ENCODE data around the gene DQX1. TPM values are rescaled to one million over a fixed set of nuclear protein-coding genes. Genes with fewer than 3 reads are reported as not detected.

Gene DQX1
- 1.9 and 4.2 TPM in 2 replicates for total RNA-seq

GRCh38 chr2:74525717-74526648, at the start of gene DQX1:
Gene DQX1, minus strand, starts transcription at chr2:74526231. Its CDS starts 502 bp downstream, at chr2:74525729.

GRCh38 chr2:74553892-74554819, 28.1 kb upstream of the DQX1 start, which contains the start of the genes DOK1 and LOXL3:
Gene DOK1, plus strand, starts transcription at chr2:74554720. Its CDS starts 35 bp downstream, at chr2:74554755.
Gene LOXL3, minus strand, starts transcription at chr2:74553942. Its CDS starts 1,308 bp downstream, at chr2:74552634.

GRCh38 chr2:74529357-74530238, 3.6 kb upstream of the DQX1 start, which contains the start of the genes AUP1 and HTRA2:
Gene AUP1, minus strand, starts transcription at chr2:74529706. Its CDS starts 77 bp downstream, at chr2:74529629.
Gene HTRA2, plus strand, starts transcription at chr2:74529933. Its CDS starts 74 bp downstream, at chr2:74530007.

GRCh38 chr2:74514368-74515270, 11.4 kb downstream of the DQX1 start, which contains the start of gene TLX2:
Gene TLX2, plus strand, starts transcription at chr2:74514450. Its CDS starts 357 bp downstream, at chr2:74514807.

GRCh38 chr2:74507145-74507925, 18.7 kb downstream of the DQX1 start, which contains the start of gene PCGF1:
Gene PCGF1, minus strand, starts transcription at chr2:74507695. Its CDS starts 27 bp downstream, at chr2:74507668.

GRCh38 chr2:74499267-74499939, 26.6 kb downstream of the DQX1 start, which contains the start of gene LBX2:
Gene LBX2, minus strand, starts transcription at chr2:74499603. Its CDS starts 66 bp downstream, at chr2:74499537.

GRCh38 chr2:74482801-74483674, 43.0 kb downstream of the DQX1 start, which contains the start of the genes CCDC142 and TTC31:
Gene CCDC142, minus strand, starts transcription at chr2:74482998. Its CDS starts 161 bp downstream, at chr2:74482837.
Gene TTC31, plus strand, starts transcription at chr2:74483081. Its CDS starts 15 bp downstream, at chr2:74483096.

GRCh38 chr2:74472086-74472944, 53.7 kb downstream of the DQX1 start, which contains the start of gene MRPL53:
Gene MRPL53, minus strand, starts transcription at chr2:74472680. Its CDS starts 20 bp downstream, at chr2:74472660.

Other genes starting within 250 kb of the DQX1 start
- gene SLC4A5, start 182.8 kb downstream of the DQX1 start, total RNA-seq: not detected in 2 replicates
- 86.5 and 118 TPM in 2 replicates for gene DCTN1, start 145.9 kb downstream of the DQX1 start, total RNA-seq
- 3.6 and 4.8 TPM in 2 replicates for gene C2orf81, start 104.6 kb downstream of the DQX1 start, total RNA-seq
- gene WDR54, start 104.5 kb downstream of the DQX1 start, total RNA-seq: 46.2 and 64.7 TPM in 2 replicates
- gene RTKN, start 84.3 kb downstream of the DQX1 start, total RNA-seq: 117 and 135 TPM in 2 replicates
- 14.9 and 28.2 TPM in 2 replicates for gene INO80B, start 71.1 kb downstream of the DQX1 start, total RNA-seq
- 44.0 and 71.1 TPM in 2 replicates for gene WBP1, start 67.8 kb downstream of the DQX1 start, total RNA-seq
- gene MOGS, start 60.8 kb downstream of the DQX1 start, total RNA-seq: 105 and 113 TPM in 2 replicates
- 27.6 and 72.9 TPM in 2 replicates for gene MRPL53, start 53.6 kb downstream of the DQX1 start, total RNA-seq
- gene CCDC142, start 43.2 kb downstream of the DQX1 start, total RNA-seq: 6.1 and 16.7 TPM in 2 replicates
- gene TTC31, start 43.1 kb downstream of the DQX1 start, total RNA-seq: 15.1 and 20.1 TPM in 2 replicates
- 0.65 and 1.2 TPM in 2 replicates for gene LBX2, start 26.6 kb downstream of the DQX1 start, total RNA-seq
- gene PCGF1, start 18.5 kb downstream of the DQX1 start, total RNA-seq: 21.4 and 22.4 TPM in 2 replicates
- gene TLX2, start 11.8 kb downstream of the DQX1 start, total RNA-seq: 0.08 TPM in 1 of 2 replicates, not detected in the other
- 107 and 116 TPM in 2 replicates for gene AUP1, start 3.5 kb upstream of the DQX1 start, total RNA-seq
- 26.8 and 36.5 TPM in 2 replicates for gene HTRA2, start 3.7 kb upstream of the DQX1 start, total RNA-seq
- 1.0 and 1.6 TPM in 2 replicates for gene LOXL3, start 27.7 kb upstream of the DQX1 start, total RNA-seq
- 3.7 and 4.8 TPM in 2 replicates for gene DOK1, start 28.5 kb upstream of the DQX1 start, total RNA-seq
- 3.3 TPM in 1 of 2 replicates, not detected in the other for gene M1AP, start 122.1 kb upstream of the DQX1 start, total RNA-seq
- 10.3 and 11.9 TPM in 2 replicates for gene SEMA4F, start 128.0 kb upstream of the DQX1 start, total RNA-seq